Choroid plexus epithelial cell (primary cell): ENCODE measurements around the gene CADM4.
"Not testable (repeated sequence)": the region's sequence is repeated elsewhere in the genome, so short reads cannot be mapped to it uniquely, and the experiment has no call there.

ENCODE experiments used
- DNase-seq: peaks from one replicate; pipeline ENCODE4 v3.0.0-alpha.2; 2010; ENCODE audit warnings: low read depth
- H3K4me3 ChIP-seq: 2 replicates; pipeline ENCODE4 v1.5.1; 2011; ENCODE audit warnings: low read depth, mild to moderate bottlenecking, control low read depth, low read length, moderate library complexity
- TF ChIP-seq, protein P1 (sequence below): conservative IDR thresholded peaks from 2 replicates; pipeline ENCODE4 v1.5.1; 2011; ENCODE audit warnings: low read depth, mild to moderate bottlenecking, control low read depth, inconsistent platforms, low read length, moderate library complexity

Gene CADM4

DNA sequence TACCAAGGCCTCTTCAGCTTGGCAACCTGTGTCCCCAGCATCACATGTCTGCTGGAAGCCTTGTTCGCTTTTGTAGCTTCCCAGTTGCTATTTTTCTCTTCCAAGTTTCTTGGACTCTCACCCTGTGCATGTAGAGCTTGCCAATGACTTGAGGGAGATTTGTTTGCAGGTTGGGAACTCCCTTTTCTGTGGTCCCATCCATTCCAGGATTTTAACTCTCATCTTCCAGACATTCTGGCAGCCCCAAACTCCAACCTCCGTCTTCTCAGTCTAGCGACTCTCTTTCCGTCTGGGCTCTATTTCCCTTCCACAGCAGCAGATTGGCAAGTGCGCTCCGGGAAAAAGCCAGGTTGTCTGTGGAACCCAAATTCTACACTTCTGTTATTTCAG lies 21.3 kb upstream of the CADM4 start:
- no peak for DNase-seq
- H3K4me3 ChIP-seq: no peak overlapping the region
- TF ChIP-seq, protein P1, sequence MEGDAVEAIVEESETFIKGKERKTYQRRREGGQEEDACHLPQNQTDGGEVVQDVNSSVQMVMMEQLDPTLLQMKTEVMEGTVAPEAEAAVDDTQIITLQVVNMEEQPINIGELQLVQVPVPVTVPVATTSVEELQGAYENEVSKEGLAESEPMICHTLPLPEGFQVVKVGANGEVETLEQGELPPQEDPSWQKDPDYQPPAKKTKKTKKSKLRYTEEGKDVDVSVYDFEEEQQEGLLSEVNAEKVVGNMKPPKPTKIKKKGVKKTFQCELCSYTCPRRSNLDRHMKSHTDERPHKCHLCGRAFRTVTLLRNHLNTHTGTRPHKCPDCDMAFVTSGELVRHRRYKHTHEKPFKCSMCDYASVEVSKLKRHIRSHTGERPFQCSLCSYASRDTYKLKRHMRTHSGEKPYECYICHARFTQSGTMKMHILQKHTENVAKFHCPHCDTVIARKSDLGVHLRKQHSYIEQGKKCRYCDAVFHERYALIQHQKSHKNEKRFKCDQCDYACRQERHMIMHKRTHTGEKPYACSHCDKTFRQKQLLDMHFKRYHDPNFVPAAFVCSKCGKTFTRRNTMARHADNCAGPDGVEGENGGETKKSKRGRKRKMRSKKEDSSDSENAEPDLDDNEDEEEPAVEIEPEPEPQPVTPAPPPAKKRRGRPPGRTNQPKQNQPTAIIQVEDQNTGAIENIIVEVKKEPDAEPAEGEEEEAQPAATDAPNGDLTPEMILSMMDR: no peak

GRCh38 chr19:43660301-43660970 lies 20.8 kb upstream of the CADM4 start:
- TF ChIP-seq, protein P1: no peak
- no peak overlapping the region for H3K4me3 ChIP-seq
- no peak for DNase-seq

DNA sequence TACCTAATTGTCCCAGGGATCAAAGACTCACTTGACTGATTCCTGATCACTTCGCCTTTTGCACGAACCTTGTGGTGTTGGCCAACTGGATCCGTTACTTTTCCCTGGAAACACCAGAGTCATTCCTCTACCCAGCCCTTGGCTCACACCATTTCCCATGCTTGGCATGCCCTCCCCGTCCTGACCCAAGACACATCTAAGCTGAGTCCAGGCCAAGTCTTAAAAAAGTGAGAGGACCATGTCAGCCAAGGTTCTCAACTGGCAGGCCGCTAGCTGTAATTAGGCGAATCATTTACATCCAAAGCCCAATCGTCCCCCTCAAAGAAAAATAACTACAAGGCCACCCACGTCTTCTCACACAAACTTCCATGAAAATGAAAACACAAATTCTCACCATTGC lies 18.8 kb upstream of the CADM4 start:
- TF ChIP-seq, protein P1: no peak
- H3K4me3 ChIP-seq: no peak overlapping the region
- no peak for DNase-seq

DNA sequence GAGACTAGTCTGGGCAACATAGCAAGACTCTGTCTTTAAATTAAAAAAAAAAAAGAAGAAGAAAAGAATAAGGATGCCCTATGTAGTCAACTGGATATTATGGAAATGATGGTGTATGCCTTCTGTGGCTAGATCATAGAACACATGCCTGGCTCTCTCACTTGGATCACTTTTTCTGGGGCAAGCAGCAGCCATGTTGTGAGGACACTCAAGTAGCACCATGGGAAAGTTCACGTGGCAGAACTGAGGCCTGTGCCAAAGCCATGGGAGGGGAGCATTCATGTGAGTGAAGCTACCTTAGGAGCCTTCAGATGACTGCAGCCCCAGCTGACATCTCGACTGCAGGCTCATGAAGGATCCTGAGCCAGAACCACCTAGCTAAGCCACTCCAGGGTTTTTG lies 18.4 kb upstream of the CADM4 start:
- no peak overlapping the region for H3K4me3 ChIP-seq
- TF ChIP-seq, protein P1: no peak
- no peak for DNase-seq

DNA sequence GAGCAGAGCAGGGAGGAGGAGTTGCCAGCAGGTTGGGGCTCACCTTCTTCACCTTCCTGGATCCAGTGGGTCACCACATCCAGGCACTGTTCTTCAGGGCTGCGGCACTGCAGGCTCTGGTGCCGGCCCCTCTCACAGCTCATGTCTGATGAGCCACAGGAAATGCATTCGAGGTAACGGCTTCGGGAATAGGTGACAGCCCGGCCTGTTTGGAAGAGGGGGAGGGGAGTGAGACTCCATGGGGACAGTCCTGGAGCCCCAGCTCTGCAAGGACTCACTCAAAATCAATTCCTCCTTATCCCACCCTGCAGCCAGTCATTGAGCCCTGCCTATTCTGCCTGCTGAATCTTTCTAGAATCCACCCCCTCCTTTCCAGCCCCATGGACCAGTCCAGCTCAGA lies 16.8 kb upstream of the CADM4 start:
- no peak overlapping the region for H3K4me3 ChIP-seq
- DNase-seq: no peak
- TF ChIP-seq, protein P1: no peak

- DNase-seq: no peak
- no peak overlapping the region for H3K4me3 ChIP-seq
- TF ChIP-seq, protein P1: no peak
Observed at GRCh38 chr19:43652546-43652874, 12.9 kb upstream of the CADM4 start.

DNA sequence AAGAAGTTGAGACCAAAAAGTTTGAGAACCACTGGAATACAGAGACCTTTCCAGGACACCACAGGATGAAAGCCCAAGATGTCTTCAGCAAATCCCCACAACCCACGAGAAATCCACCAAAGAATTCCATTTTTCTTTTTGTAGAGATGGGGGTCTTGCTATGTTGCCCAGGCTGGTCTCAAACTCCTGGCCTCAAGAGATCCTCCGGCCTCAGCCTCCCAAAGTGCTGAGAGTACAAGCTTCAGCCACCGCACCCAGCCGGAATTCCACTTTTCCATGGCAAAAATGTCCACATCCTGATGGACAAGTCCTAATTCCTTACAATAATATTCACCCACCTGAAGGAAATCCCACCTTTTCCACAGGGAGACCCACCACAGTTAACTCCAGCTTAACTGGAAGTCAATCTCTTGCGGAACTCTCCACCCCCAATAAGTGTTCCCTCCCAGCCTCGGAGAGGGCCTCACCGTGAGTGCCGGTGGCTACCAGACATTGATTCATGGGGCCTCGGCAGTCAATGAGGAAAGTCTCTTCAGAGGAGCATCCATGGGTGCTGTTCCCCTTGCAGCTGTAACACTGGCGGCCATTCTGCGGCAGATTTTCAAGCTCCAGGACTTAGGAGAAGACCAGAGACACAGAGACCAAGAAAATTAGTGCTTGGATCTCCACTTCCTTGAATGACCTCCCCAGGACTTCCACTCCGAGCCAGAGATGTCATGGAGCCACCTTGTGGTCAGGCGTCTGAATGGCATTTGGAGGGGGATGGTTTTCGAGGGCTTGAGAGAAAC lies 12.3 kb upstream of the CADM4 start:
- no peak overlapping the region for H3K4me3 ChIP-seq
- DNase-seq: peak; percentile 84
- TF ChIP-seq, protein P1: peak; percentile 91

- not testable (repeated sequence) for DNase-seq, H3K4me3 ChIP-seq
Observed at GRCh38 chr19:43650276-43650675, 10.6 kb upstream of the CADM4 start.
